Measurements from ENCODE around the gene TAF1. TPM values are rescaled to one million over a fixed set of nuclear protein-coding genes. Genes with fewer than 3 reads are reported as not detected.

TAF1 gene
- total RNA-seq, 1 donor from 2014 or later = 25.3 TPM

GRCh38 chrX:71453056-71453455, 86.9 kb downstream of the TAF1 start:
- Histone ChIP-seq H3K36me3 (ENCODE audit: control insufficient read depth, insufficient read depth, low read length) (peaks cover 4% of the 10 kb centered on the region), H3K27me3 (ENCODE audit: control insufficient read depth, insufficient read depth, low read length) (no peaks in the 10 kb centered on the region), H3K4me3 (ENCODE audit: low read depth, low read length) (no peak overlapping the region)
- FAIRE-seq = no peak
- DNase-seq (ENCODE audit: low read depth) = no peak
- no peak for TF ChIP-seq CTCF (IDR thresholded peaks at IDR 0.05; ENCODE audit: insufficient read depth, low read length, severe bottlenecking)

DNA sequence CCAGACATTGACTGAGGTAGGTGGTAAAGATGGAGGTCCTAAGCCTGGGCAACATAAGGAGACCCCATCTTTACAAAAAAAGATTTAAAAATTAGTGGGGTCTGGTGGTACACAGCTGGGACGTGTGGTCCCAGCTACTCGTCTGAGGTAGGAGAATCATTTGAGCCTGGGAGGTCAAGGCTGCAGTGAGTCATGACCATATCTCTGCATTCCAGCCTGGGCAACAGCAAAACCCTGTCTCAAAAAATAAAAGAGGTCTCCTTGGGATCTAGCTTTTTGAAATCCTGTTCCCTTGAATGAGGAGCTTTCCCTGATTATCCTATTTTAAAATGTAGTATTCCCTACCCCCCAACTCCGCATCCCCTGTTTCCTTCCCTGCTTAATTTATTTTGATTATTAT, 88.1 kb downstream of the TAF1 start:
- Histone ChIP-seq H3K4me3 (ENCODE audit: low read depth, low read length) (no peak overlapping the region), H3K36me3 (ENCODE audit: control insufficient read depth, insufficient read depth, low read length) (peaks cover 5% of the 10 kb centered on the region), H3K27me3 (ENCODE audit: control insufficient read depth, insufficient read depth, low read length) (no peaks in the 10 kb centered on the region)
- TF ChIP-seq CTCF (IDR thresholded peaks at IDR 0.05; ENCODE audit: insufficient read depth, low read length, severe bottlenecking) = no peak
- DNase-seq (ENCODE audit: low read depth) = no peak
- no peak for FAIRE-seq

- no peaks in the 10 kb centered on the region for H3K27me3 ChIP-seq (ENCODE audit: control insufficient read depth, insufficient read depth, low read length)
- no peak overlapping the region for H3K4me3 ChIP-seq (ENCODE audit: low read depth, low read length)
- no peak for TF ChIP-seq CTCF (IDR thresholded peaks at IDR 0.05; ENCODE audit: insufficient read depth, low read length, severe bottlenecking)
- H3K36me3 ChIP-seq (ENCODE audit: control insufficient read depth, insufficient read depth, low read length) = peaks cover 7% of the 10 kb centered on the region
- FAIRE-seq = no peak
- no peak for DNase-seq (ENCODE audit: low read depth)
These were observed 92.7 kb downstream of the TAF1 start for GRCh38 chrX:71458866-71459265.

GRCh38 chrX:71464968-71465367, 98.8 kb downstream of the TAF1 start:
- Histone ChIP-seq H3K27me3 (ENCODE audit: control insufficient read depth, insufficient read depth, low read length) (no peaks in the 10 kb centered on the region), H3K4me3 (ENCODE audit: low read depth, low read length) (no peak overlapping the region), H3K36me3 (ENCODE audit: control insufficient read depth, insufficient read depth, low read length) (peaks cover 2% of the 10 kb centered on the region)
- FAIRE-seq = no peak
- TF ChIP-seq CTCF (IDR thresholded peaks at IDR 0.05; ENCODE audit: insufficient read depth, low read length, severe bottlenecking) = no peak
- no peak for DNase-seq (ENCODE audit: low read depth)

- no peak for FAIRE-seq
- TF ChIP-seq CTCF (IDR thresholded peaks at IDR 0.05; ENCODE audit: insufficient read depth, low read length, severe bottlenecking) = no peak
- Histone ChIP-seq H3K36me3 (ENCODE audit: control insufficient read depth, insufficient read depth, low read length) (peaks cover 2% of the 10 kb centered on the region), H3K4me3 (ENCODE audit: low read depth, low read length) (no peak overlapping the region), H3K27me3 (ENCODE audit: control insufficient read depth, insufficient read depth, low read length) (no peaks in the 10 kb centered on the region)
- peak; percentile 22 for DNase-seq (ENCODE audit: low read depth)
These were observed 100.9 kb downstream of the TAF1 start for GRCh38 chrX:71466979-71467523.
